Fibroblast of lung (primary cell): ENCODE results near the gene SSTR5. TPM values are rescaled to one million over a fixed set of nuclear protein-coding genes. Genes with fewer than 3 reads are reported as not detected.
"Not testable (repeated sequence)": the region's sequence is repeated elsewhere in the genome, so short reads cannot be mapped to it uniquely, and the experiment has no call there.

ENCODE experiments used
- DNase-seq, 2 donors: peaks; one replicate each; pipeline versions ENCODE4 v3.0.0 to v3.0.0-alpha.2; 2010; ENCODE audit warnings: low read depth in 2 of 2
- H2AFZ ChIP-seq: 2 replicates; pipeline ENCODE4 v1.5.1; 2012; ENCODE audit warnings: low read length, control low read depth, inconsistent platforms
- H3K27ac ChIP-seq: 2 replicates; pipeline ENCODE4 v1.5.1; 2011; ENCODE audit warnings: low read length, control low read depth; ENCODE audit not compliant: insufficient read depth
- H3K27me3 ChIP-seq: 2 replicates; pipeline ENCODE4 v1.5.1; 2011; ENCODE audit warnings: mild to moderate bottlenecking, low read length; ENCODE audit not compliant: control insufficient read depth, insufficient read depth
- H3K36me3 ChIP-seq: 2 replicates; pipeline ENCODE4 v1.5.1; 2011; ENCODE audit warnings: low read length; ENCODE audit not compliant: control insufficient read depth, insufficient read depth
- H3K4me1 ChIP-seq: 2 replicates; pipeline ENCODE4 v1.5.1; 2011; ENCODE audit warnings: low read length; ENCODE audit not compliant: control insufficient read depth, insufficient read depth; ENCODE audit errors: extremely low read depth
- H3K4me2 ChIP-seq: 2 replicates; pipeline ENCODE4 v1.5.1; 2011; ENCODE audit warnings: low read length, control low read depth; ENCODE audit not compliant: insufficient read depth; ENCODE audit errors: extremely low read depth
- H3K4me3 ChIP-seq, 4 experiments: fragments of 200-600 bp in 1 of 4; sonication (generic) in 1 of 4; replicated peaks in 1 of 4; 2 replicates each; pipeline ENCODE4 v1.5.1; 2011 to 2016; ENCODE audit warnings: low read length in 4 of 4, low read depth in 3 of 4, mild to moderate bottlenecking in 3 of 4, control low read depth in 2 of 4, inconsistent platforms in 1 of 4, mixed read lengths in 1 of 4; ENCODE audit not compliant: insufficient read depth in 1 of 4; ENCODE audit errors: control extremely low read depth in 1 of 4
- H3K79me2 ChIP-seq: 2 replicates; pipeline ENCODE4 v1.5.1; 2012; ENCODE audit warnings: mild to moderate bottlenecking, low read length, inconsistent platforms; ENCODE audit not compliant: control insufficient read depth, insufficient read depth
- H3K9ac ChIP-seq: 2 replicates; pipeline ENCODE4 v1.5.1; 2011; ENCODE audit warnings: mild to moderate bottlenecking, low read length, control low read depth; ENCODE audit not compliant: insufficient read depth
- H3K9me3 ChIP-seq: 2 replicates; pipeline ENCODE4 v1.5.1; 2012; ENCODE audit warnings: low read depth, low read length; ENCODE audit not compliant: control insufficient read depth, insufficient read depth
- H4K20me1 ChIP-seq: 2 replicates; pipeline ENCODE4 v1.5.1; 2011; ENCODE audit warnings: low read length; ENCODE audit not compliant: control insufficient read depth, insufficient read depth; ENCODE audit errors: extremely low read depth
- CTCF ChIP-seq, 2 donors: IDR thresholded peaks in 1 of 2; conservative IDR thresholded peaks in 1 of 2; 1 replicate in 1 of 2; 2 replicates in 1 of 2; pipeline ENCODE4 v1.5.1; 2011 to 2012; ENCODE audit warnings: low read length in 2 of 2, control low read depth in 1 of 2, inconsistent platforms in 1 of 2, low read depth in 1 of 2, mild to moderate bottlenecking in 1 of 2
- EZH2 ChIP-seq: IDR thresholded peaks from 2 replicates; pipeline ENCODE4 v1.5.1; 2012; ENCODE audit warnings: low read length, control low read depth, mild to moderate bottlenecking; ENCODE audit errors: missing control alignments
- polyA plus RNA-seq, 2 donors: library from polyadenylated mRNA; depleted of rRNA in 1 of 2; stranded (reverse) in 1 of 2; unstranded in 1 of 2; fragments of >200 nt; gene quantifications; 2 replicates each; pipeline ENCODE4 v1.2.1, GENCODE V29; 2011 to 2012; ENCODE audit warnings: missing spikeins in 1 of 2
- total RNA-seq: library from RNA; depleted of rRNA; stranded (reverse); fragments of >200 nt; gene quantifications from 2 replicates; pipeline ENCODE4 v1.2.1, GENCODE V29; 2014

Gene SSTR5
- total and polyA plus RNA-seq, 2 donors (not counting 1 experiment from before 2014, with no cell fraction given), result not detected

DNA sequence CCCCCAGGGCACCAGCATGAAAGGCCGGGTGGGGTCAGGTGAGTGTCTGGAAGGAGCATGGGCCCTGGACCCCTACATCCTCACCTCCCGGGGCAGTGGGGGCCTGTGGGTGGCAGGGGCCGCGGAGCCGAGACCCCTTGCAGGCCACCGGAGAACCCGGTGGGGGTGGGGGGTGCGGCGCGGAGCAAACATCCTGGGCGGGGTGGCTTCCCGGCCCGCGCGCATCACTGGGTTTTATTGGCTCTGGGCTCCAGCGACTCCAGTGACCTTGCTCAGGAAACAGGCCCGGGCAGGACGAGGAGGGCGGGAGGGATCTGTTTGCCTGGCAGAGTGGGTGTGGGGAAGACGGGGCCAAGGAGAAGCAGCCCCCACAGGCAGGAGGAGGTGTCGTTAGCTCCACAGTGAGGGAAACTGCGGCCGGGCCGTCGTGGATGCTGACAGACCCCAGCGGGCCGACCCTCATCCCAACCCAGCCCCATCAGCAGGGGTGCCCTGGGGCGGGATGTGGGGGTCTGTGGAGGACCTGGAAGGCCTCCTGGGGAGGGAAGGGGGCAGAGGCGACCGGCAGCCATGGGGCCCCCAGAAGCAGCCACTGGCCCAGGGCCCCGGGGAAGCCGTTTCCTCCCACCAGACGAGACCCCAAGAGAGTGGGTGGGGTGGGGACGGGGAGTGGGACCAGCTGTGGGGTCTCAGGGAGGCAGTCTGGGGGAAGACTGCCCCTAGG, 10.6 kb downstream of the SSTR5 start:
- no peak for TF ChIP-seq CTCF (conservative IDR thresholded peaks at IDR 0.05 in 1 of 2, IDR thresholded peaks at IDR 0.05 in 1 of 2; ENCODE audit: low read depth in 1 of 2, low read length in 2 of 2)
- TF ChIP-seq EZH2, result no peak
- Histone ChIP-seq H3K27ac (no peak overlapping the region), H4K20me1 (no peaks in the 10 kb centered on the region), H2AFZ (no peak overlapping the region), H3K79me2 (no peaks in the 10 kb centered on the region), H3K4me1 (no peaks in the 10 kb centered on the region), H3K27me3 (no peaks in the 10 kb centered on the region), H3K4me3 (no peak overlapping the region), H3K9me3 (no peaks in the 10 kb centered on the region), H3K36me3 (no peaks in the 10 kb centered on the region), H3K4me2 (no peak overlapping the region), H3K9ac (no peak overlapping the region)
- no peak for DNase-seq

DNA sequence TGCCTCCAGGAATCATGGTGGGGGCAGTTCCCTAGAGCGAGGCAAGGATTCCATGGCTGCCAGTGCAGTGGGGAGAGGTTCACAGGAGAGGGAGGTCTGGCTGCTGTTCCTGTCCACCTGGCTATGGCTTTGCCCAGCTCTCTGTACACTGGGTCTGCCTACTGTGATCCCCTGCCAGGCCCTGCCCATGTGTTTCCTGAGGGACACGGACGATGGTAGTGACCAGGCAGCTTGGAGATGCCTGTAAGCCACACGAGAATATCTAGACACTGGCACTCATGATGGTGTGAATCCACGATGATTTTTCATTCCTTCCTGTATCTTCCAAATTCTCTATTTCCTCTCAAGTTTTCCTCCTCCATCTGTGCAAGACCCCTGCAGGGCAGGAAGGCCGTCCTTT, 12.4 kb downstream of the SSTR5 start:
- no peaks in the 10 kb centered on the region for H3K36me3 ChIP-seq
- no peak overlapping the region for H2AFZ ChIP-seq
- DNase-seq, result no peak
- no peak for TF ChIP-seq CTCF (conservative IDR thresholded peaks at IDR 0.05 in 1 of 2, IDR thresholded peaks at IDR 0.05 in 1 of 2; ENCODE audit: low read depth in 1 of 2, low read length in 2 of 2)
- no peak for TF ChIP-seq EZH2
- no peak overlapping the region for H3K27ac ChIP-seq
- H3K9ac ChIP-seq, result no peak overlapping the region
- H3K27me3 ChIP-seq, result no peaks in the 10 kb centered on the region
- no peaks in the 10 kb centered on the region for H4K20me1 ChIP-seq
- no peaks in the 10 kb centered on the region for H3K9me3 ChIP-seq
- H3K4me2 ChIP-seq, result no peak overlapping the region
- no peak overlapping the region for H3K4me3 ChIP-seq
- H3K4me1 ChIP-seq, result no peaks in the 10 kb centered on the region
- H3K79me2 ChIP-seq, result no peaks in the 10 kb centered on the region

GRCh38 chr16:1086443-1086842, 13.9 kb downstream of the SSTR5 start:
- H3K9ac ChIP-seq, H4K20me1 ChIP-seq, H3K9me3 ChIP-seq, H3K79me2 ChIP-seq, H3K4me2 ChIP-seq, DNase-seq, H2AFZ ChIP-seq, H3K4me3 ChIP-seq, H3K27ac ChIP-seq, H3K36me3 ChIP-seq, H3K27me3 ChIP-seq, H3K4me1 ChIP-seq: not testable (repeated sequence)
